CD14-positive monocyte (primary cell): ENCODE results near the gene FOXF2. TPM values are rescaled to one million over a fixed set of nuclear protein-coding genes. Genes with fewer than 3 reads are reported as not detected.

Source experiments
- DNase-seq, 3 donors: peaks; one replicate each; pipeline ENCODE4 v3.0.0-alpha.2; 2011 to 2022
- H2AFZ ChIP-seq: 2 replicates; pipeline ENCODE4 v1.6.0; 2012; ENCODE audit warnings: mild to moderate bottlenecking, low read depth, low read length, inconsistent platforms; ENCODE audit not compliant: insufficient read depth, poor library complexity, severe bottlenecking
- H3K27ac ChIP-seq, 2 donors: 1 replicate in 1 of 2; 2 replicates in 1 of 2; pipeline ENCODE4 v1.5.1; 2012 to 2013; ENCODE audit warnings: low read length in 2 of 2, control low read depth in 1 of 2, inconsistent platforms in 1 of 2, low read depth in 1 of 2, mild to moderate bottlenecking in 1 of 2
- H3K27me3 ChIP-seq, 2 donors: one replicate each; pipeline versions ENCODE4 v1.6.0 to v1.6.1; 2011 to 2013; ENCODE audit warnings: low read length in 2 of 2; ENCODE audit not compliant: control insufficient read depth in 2 of 2, insufficient read depth in 2 of 2
- H3K36me3 ChIP-seq, 2 donors: replicated peaks in 1 of 2; 1 replicate in 1 of 2; 2 replicates in 1 of 2; pipeline versions ENCODE4 v1.5.1 to v1.6.1; 2012 to 2013; ENCODE audit warnings: low read length in 2 of 2, control low read depth in 1 of 2, inconsistent platforms in 1 of 2, mild to moderate bottlenecking in 1 of 2; ENCODE audit not compliant: insufficient read depth in 2 of 2, control insufficient read depth in 1 of 2
- H3K4me1 ChIP-seq, 2 donors: 1 replicate in 1 of 2; 2 replicates in 1 of 2; pipeline versions ENCODE4 v1.5.1 to v1.6.1; 2012 to 2013; ENCODE audit warnings: low read length in 2 of 2, control low read depth in 1 of 2, inconsistent platforms in 1 of 2, mild to moderate bottlenecking in 1 of 2, moderate library complexity in 1 of 2; ENCODE audit not compliant: insufficient read depth in 2 of 2, control insufficient read depth in 1 of 2
- H3K4me2 ChIP-seq: replicated peaks from 2 replicates; pipeline ENCODE3; 2012; ENCODE audit warnings: low read length, moderate library complexity, mild to moderate bottlenecking; ENCODE audit not compliant: poor library complexity, severe bottlenecking; ENCODE audit errors: extremely low read depth
- H3K4me3 ChIP-seq, 3 experiments: fragments of 200-600 bp in 1 of 3; sonication (generic) in 1 of 3; replicated peaks in 1 of 3; 1 replicate in 2 of 3; 2 replicates in 1 of 3; pipeline ENCODE4 v1.5.1; 2011 to 2013; ENCODE audit warnings: low read length in 3 of 3, mild to moderate bottlenecking in 3 of 3, control low read depth in 2 of 3, low read depth in 2 of 3, inconsistent platforms in 1 of 3, moderate library complexity in 1 of 3
- H3K79me2 ChIP-seq: 2 replicates; pipeline ENCODE4 v1.6.0; 2012; ENCODE audit warnings: mild to moderate bottlenecking, control low read depth, inconsistent platforms, low read length, moderate library complexity; ENCODE audit not compliant: insufficient read depth
- H3K9ac ChIP-seq: 2 replicates; pipeline ENCODE4 v1.6.0; 2017; ENCODE audit warnings: low read length, mild to moderate bottlenecking; ENCODE audit not compliant: insufficient read depth, poor library complexity, severe bottlenecking
- H3K9me3 ChIP-seq, 2 donors: replicated peaks in 1 of 2; 1 replicate in 1 of 2; 2 replicates in 1 of 2; pipeline versions ENCODE4 v1.5.1 to v1.6.1; 2012 to 2013; ENCODE audit warnings: low read length in 2 of 2, control low read depth in 1 of 2; ENCODE audit not compliant: control insufficient read depth in 1 of 2, insufficient read depth in 1 of 2
- H4K20me1 ChIP-seq: 2 replicates; pipeline ENCODE4 v1.6.0; 2012; ENCODE audit warnings: mild to moderate bottlenecking, low read length, control low read depth, moderate library complexity; ENCODE audit not compliant: insufficient read depth
- H3K27ac Mint-ChIP-seq, 7 donors: one replicate each; pipeline ENCODE4 v1.8.0; 2020; ENCODE audit warnings: mild to moderate bottlenecking in 7 of 7, mixed read lengths in 7 of 7, moderate library complexity in 6 of 7, inconsistent platforms in 2 of 7
- H3K27me3 Mint-ChIP-seq, 3 donors: one replicate each; pipeline ENCODE4 v1.8.0; 2021 to 2022; ENCODE audit warnings: low read depth in 3 of 3, mild to moderate bottlenecking in 3 of 3, mixed read lengths in 3 of 3, moderate library complexity in 3 of 3, inconsistent platforms in 1 of 3
- H3K36me3 Mint-ChIP-seq, 2 donors: one replicate each; pipeline ENCODE4 v1.8.0; 2020; ENCODE audit warnings: mixed read lengths in 2 of 2, inconsistent platforms in 1 of 2, mild to moderate bottlenecking in 1 of 2
- H3K4me1 Mint-ChIP-seq: one replicate; pipeline ENCODE4 v1.8.0; 2020; ENCODE audit warnings: mild to moderate bottlenecking, mixed read lengths
- H3K4me3 Mint-ChIP-seq, 2 donors: one replicate each; pipeline ENCODE4 v1.8.0; 2020; ENCODE audit warnings: mild to moderate bottlenecking in 2 of 2, mixed read lengths in 2 of 2, moderate library complexity in 1 of 2
- H3K9me3 Mint-ChIP-seq, 7 donors: one replicate each; pipeline ENCODE4 v1.8.0; 2020 to 2022; ENCODE audit warnings: mixed read lengths in 7 of 7, mild to moderate bottlenecking in 6 of 7, moderate library complexity in 6 of 7, inconsistent platforms in 2 of 7
- WGBS: methylation state at CpG from one replicate; pipeline ENCODE4 v1.1.5; 2013; ENCODE audit warnings: missing lambda C conversion rate; ENCODE audit not compliant: insufficient coverage; 5-methylcytosine and 5-hydroxymethylcytosine counted together
- intact Hi-C, 2 donors: fragments of 100-400 bp; cut with micrococcal nuclease; formaldehyde crosslinking; loops; one replicate each; pipeline versions ENCODE4 v1.15.0 to v1.15.1; 2023
- polyA plus RNA-seq, 3 donors: library from polyadenylated mRNA; depleted of rRNA in 1 of 3; unstranded in 2 of 3; stranded (reverse) in 1 of 3; fragments of 300-500 nt in 2 of 3; fragments of >200 nt in 1 of 3; fragmentation: Illumina TruSeq in 2 of 3; gene quantifications; 1 replicate in 2 of 3; 2 replicates in 1 of 3; pipeline ENCODE4 v1.2.3, GENCODE V29; 2012 to 2021
- TF ChIP-seq, protein P1 (sequence below): fragments of 200-600 bp; IDR thresholded peaks from one replicate; pipeline ENCODE4 v1.8.0; 2022; ENCODE audit warnings: antibody characterized with exemption, mild to moderate bottlenecking

Gene FOXF2
- polyA plus RNA-seq, 3 donors: 0.03 TPM; not detected in 2

DNA sequence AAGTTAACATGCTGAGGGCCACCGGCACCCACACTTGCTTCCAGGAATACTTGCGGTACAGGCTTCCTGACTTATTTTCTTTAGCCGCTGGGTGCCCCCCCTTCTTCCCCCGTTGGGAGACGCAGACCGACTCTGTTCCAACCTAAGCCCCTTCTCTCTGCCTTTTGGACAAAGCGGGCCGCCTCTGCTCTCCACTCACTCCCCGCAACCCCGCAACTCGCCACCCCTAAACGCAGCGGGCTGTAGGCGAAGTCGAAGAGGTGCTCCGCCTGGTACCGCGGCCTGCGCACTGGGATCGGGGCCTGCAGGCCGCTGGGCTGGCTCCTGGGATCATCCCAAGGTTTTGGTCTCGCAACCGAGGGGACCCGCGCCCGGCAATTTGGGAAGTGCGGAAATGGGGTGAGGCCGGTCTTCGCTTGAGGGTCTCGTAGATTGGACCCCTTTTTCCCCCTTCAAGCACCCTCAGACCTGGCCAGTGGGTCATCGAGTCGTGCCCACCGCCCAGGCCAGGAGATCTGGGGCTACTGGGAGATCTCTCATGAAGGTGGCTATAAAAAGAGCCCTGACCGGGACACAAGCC lies 4.7 kb upstream of the FOXF2 start:
- no peaks in the 10 kb centered on the region for H3K36me3 ChIP-seq
- H3K9me3 ChIP-seq: peaks cover 3 to 52% of the 10 kb centered on the region in 2 donors
- Mint-ChIP-seq H3K9me3 (peaks cover 0 to 25% (median 14%) of the 10 kb centered on the region in 7 donors), H3K4me1 (peaks cover 19% of the 10 kb centered on the region), H3K27me3 (peaks cover 86 to 98% (median 89%) of the 10 kb centered on the region in 3 donors), H3K36me3 (no peaks in the 10 kb centered on the region), H3K4me3 (peak overlapping the region in 1 of 2 donors; percentile 81), H3K27ac (no peak overlapping the region)
- peaks cover 3 to 12% of the 10 kb centered on the region in 2 donors for H3K4me1 ChIP-seq
- no peak overlapping the region for H3K9ac ChIP-seq
- 5% methylated on average over 20 of the region's 34 CpGs for WGBS
- DNase-seq: no peak
- H3K4me2 ChIP-seq: no peak overlapping the region
- no peak overlapping the region for H3K27ac ChIP-seq
- peaks cover 85 to 95% of the 10 kb centered on the region in 2 donors for H3K27me3 ChIP-seq
- intact Hi-C loops: loop anchor here in 1 of 2 donors (5.0 kb wide), 1 partner anchor 122 kb away; no protein-coding TSS in a partner anchor
- H3K79me2 ChIP-seq: no peaks in the 10 kb centered on the region
- H4K20me1 ChIP-seq: no peaks in the 10 kb centered on the region
- H2AFZ ChIP-seq: no peak overlapping the region
- TF ChIP-seq, protein P1, sequence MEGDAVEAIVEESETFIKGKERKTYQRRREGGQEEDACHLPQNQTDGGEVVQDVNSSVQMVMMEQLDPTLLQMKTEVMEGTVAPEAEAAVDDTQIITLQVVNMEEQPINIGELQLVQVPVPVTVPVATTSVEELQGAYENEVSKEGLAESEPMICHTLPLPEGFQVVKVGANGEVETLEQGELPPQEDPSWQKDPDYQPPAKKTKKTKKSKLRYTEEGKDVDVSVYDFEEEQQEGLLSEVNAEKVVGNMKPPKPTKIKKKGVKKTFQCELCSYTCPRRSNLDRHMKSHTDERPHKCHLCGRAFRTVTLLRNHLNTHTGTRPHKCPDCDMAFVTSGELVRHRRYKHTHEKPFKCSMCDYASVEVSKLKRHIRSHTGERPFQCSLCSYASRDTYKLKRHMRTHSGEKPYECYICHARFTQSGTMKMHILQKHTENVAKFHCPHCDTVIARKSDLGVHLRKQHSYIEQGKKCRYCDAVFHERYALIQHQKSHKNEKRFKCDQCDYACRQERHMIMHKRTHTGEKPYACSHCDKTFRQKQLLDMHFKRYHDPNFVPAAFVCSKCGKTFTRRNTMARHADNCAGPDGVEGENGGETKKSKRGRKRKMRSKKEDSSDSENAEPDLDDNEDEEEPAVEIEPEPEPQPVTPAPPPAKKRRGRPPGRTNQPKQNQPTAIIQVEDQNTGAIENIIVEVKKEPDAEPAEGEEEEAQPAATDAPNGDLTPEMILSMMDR: no peak
- no peak overlapping the region for H3K4me3 ChIP-seq

DNA sequence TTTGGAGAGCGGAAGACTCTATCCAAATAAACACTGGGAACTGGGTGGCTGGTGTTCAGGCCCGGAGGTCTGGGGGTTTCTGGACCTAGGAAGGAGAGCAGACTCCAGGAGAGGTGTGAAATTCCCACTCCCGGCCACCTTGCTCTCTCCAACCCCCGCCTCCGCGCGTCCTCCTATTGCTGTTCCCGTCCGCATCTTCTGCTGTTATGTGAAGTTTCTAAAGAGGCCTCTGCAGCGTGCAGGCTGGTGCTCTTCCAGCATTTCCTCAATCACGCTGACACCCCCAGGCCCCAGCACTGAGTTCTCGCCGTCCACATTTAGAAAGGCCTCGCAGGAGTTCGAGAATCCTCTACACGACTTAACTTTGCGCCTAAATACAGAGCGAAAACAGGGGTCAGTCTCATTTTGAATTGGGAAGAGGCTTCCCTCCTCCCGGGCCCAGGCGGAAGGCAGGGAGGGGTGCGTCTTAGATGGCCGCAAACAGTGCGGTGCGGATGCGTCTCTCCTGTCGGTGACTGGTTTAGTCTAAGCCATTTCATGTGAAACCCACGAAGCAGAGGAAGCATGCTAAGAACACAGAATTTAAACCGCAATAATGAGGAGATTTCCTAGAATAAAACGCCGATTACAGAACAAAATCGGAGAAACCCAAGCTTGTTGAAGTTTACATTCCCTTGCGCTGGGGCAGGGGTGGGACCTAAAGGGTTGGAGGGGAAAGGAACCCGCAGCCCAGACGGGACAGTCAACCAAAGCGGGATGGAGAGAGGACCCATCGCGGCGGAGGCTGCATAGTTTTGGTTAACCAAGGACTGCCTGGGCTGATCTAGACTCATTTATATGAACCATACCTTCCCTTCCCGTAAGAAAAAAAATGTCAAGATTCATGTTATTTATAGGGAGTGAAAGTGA lies 4.0 kb upstream of the FOXF2 start:
- no peaks in the 10 kb centered on the region for H3K36me3 Mint-ChIP-seq
- H3K4me1 Mint-ChIP-seq: peaks cover 20% of the 10 kb centered on the region
- H3K9me3 Mint-ChIP-seq: peaks cover 0 to 23% (median 14%) of the 10 kb centered on the region in 7 donors
- no peaks in the 10 kb centered on the region for H3K79me2 ChIP-seq
- TF ChIP-seq, protein P1: no peak
- H3K9ac ChIP-seq: no peak overlapping the region
- H3K27ac Mint-ChIP-seq: peak overlapping the region in 1 of 7 donors; percentile 27
- H3K9me3 ChIP-seq: peaks cover 3 to 49% of the 10 kb centered on the region in 2 donors
- no peaks in the 10 kb centered on the region for H3K36me3 ChIP-seq
- DNase-seq: no peak
- peaks cover 3 to 17% of the 10 kb centered on the region in 2 donors for H3K4me1 ChIP-seq
- H3K4me2 ChIP-seq: no peak overlapping the region
- no peak overlapping the region for H3K4me3 ChIP-seq
- H2AFZ ChIP-seq: no peak overlapping the region
- H3K4me3 Mint-ChIP-seq: peak overlapping the region in 1 of 2 donors; percentile 81
- H4K20me1 ChIP-seq: no peaks in the 10 kb centered on the region
- 9% methylated on average over 21 of the region's 39 CpGs for WGBS
- H3K27me3 ChIP-seq: peaks cover 79 to 90% of the 10 kb centered on the region in 2 donors
- H3K27me3 Mint-ChIP-seq: peaks cover 81 to 96% (median 85%) of the 10 kb centered on the region in 3 donors
- intact Hi-C loops: no loop called here
- no peak overlapping the region for H3K27ac ChIP-seq
